NCI-H69 (cell line): ENCODE measurements around the gene CHD9.

Source experiments
- DNase-seq: peaks from one replicate; lab custom pipeline; 2025; lab: John Stamatoyannopoulos, UW

CHD9 gene

DNA sequence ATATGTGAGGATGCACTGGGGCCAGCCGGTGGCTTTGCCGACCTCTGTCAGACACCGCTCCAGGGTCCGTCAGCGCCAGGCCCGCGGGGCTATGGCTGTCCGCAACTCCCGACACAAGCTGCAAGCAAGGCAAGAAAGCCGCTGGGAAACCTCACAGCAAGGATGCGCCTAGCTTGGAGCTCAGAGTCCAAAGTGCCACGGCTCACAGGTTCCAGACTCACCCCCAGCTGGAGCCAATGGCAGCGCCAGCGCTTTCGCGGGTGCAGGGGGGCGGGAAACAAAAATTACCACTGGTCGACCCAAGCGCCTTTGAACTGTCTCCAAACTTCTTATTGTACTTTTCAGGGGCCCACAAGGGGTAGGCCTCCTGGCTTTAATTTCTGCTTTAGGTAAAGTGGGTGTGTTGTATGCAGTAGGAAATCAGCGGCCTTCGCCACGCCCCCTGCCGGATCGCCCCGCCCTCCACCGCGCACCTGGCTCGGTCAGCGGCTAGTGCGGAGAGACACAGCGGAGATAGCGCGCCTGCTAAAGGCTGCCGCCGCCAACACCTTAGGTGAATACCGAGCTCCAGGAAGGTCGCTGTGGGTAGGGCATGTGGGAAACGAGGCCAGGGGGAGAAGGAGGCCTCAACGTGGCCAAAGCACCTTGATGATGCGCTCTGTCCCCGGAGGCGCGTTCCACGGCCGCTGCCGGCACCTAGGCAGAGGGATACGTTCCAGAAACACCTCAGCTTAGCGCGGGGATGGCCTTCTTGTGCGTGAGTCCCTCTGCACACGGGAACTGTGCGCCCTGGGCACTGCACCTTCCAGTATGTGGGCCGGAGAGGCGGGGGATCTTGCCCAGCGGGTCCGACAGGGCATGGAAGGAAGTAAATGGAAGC is 318.4 kb downstream of the CHD9 start:
- DNase-seq = no peak

DNA sequence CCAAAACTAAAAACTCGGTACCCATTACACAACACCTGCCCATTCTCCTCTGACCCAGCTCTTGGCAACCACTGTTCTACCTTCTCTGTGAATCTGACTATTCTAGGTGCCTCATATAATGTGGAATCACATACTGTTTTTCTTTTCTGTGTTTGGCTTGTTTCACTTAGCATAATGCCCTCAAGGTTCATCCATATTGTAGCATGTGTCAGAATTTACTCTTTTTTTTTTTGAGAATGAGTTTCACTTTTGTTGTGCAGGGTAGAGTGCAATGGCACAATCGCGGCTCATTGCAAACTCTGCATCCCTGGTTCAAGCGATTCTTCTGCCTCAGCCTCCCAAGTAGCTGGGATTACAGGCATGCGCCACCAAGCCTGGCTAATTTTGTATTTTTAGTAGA is 320.0 kb downstream of the CHD9 start:
- no peak for DNase-seq

DNA sequence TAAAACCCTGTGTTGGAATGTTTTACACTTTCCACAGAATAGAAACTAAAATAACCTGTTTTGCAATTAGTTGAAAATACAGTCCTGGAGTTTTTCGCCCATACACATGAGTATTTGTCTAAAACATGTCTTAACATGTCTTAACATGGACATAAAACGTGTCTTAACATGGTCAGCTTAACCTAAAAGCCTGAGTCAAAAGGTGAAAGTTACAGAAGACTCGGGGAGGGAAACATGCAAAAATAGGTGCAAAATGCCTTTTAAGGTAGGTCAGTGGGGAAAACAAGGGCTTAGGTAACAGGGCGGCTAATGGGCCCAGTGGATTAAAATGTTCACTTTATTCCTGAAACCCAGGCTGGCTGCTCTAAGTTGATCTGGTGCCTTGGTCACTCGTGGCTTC is 323.3 kb downstream of the CHD9 start:
- DNase-seq = no peak
